HG02973 (cell line): Measurements from ENCODE around the gene ITLN1.
A peak's percentile ranks its signal among the peaks of the same experiment; 100 is the strongest.
"Not testable (repeated sequence)": the region's sequence is repeated elsewhere in the genome, so short reads cannot be mapped to it uniquely, and the experiment has no call there.

ENCODE experiments used
- ATAC-seq: cut with Tn5 transposase; IDR thresholded peaks from one replicate; pipeline ENCODE4 v1.9.1; 2021; ENCODE audit warnings: moderate library complexity; ENCODE audit not compliant: unreplicated experiment

Gene ITLN1

GRCh38 chr1:160883581-160884513 is 1.1 kb downstream of the ITLN1 start:
- ATAC-seq = no peak

GRCh38 chr1:160882582-160882981 is 2.4 kb downstream of the ITLN1 start:
- no peak for ATAC-seq

- not testable (repeated sequence) for ATAC-seq
Measured at GRCh38 chr1:160881264-160881663, 3.7 kb downstream of the ITLN1 start.

GRCh38 chr1:160880216-160880615 is 4.8 kb downstream of the ITLN1 start:
- ATAC-seq = no peak

- ATAC-seq = no peak
Measured at GRCh38 chr1:160879056-160879455, 5.9 kb downstream of the ITLN1 start.

GRCh38 chr1:160877221-160877620 is 7.8 kb downstream of the ITLN1 start:
- ATAC-seq = no peak

DNA sequence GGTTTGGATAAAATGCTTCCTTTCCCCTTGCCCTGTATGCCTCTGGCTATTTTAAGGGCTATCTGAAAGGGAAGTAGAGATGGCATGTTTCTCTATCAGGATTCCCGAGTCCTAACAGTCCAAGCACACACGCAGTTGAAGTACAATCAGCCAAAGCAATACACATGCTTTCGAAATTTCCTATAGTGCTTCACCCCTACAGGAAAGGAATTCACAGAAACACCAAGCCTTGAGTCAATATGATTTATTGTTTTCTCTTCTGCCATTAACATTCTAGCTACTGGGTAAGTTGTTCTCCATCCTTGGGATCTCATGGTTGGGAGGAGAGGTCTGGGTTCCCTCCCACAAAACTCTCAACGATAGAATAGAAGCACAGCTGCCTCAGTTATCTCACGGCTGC is 8.7 kb downstream of the ITLN1 start:
- ATAC-seq = no peak

GRCh38 chr1:160875591-160875990 is 9.4 kb downstream of the ITLN1 start:
- not testable (repeated sequence) for ATAC-seq

- no peak for ATAC-seq
Measured at GRCh38 chr1:160874935-160875334, 10.0 kb downstream of the ITLN1 start.

- no peak for ATAC-seq
Measured at GRCh38 chr1:160868141-160868540, 16.8 kb downstream of the ITLN1 start.

DNA sequence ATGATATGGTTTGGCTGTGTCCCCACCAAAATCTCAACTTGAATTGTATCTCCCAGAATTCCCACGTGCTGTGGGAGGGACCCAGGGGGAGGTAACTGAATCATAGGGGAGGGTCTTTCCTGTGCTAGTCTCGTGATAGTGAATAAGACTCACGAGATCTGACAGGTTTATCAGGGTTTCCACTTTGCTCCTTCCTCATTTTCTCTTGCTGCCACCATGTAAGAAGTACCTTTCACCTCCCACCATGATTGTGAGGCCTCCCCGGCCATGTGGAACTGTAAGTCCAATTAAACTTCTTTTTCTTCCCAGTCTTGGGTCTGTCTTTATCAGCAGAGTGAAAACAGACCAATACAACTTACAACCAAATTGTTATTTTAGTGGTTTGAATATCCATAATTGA is 17.3 kb downstream of the ITLN1 start:
- ATAC-seq = not testable (repeated sequence)

- no peak for ATAC-seq
Measured at GRCh38 chr1:160866695-160867260, 18.2 kb downstream of the ITLN1 start.

DNA sequence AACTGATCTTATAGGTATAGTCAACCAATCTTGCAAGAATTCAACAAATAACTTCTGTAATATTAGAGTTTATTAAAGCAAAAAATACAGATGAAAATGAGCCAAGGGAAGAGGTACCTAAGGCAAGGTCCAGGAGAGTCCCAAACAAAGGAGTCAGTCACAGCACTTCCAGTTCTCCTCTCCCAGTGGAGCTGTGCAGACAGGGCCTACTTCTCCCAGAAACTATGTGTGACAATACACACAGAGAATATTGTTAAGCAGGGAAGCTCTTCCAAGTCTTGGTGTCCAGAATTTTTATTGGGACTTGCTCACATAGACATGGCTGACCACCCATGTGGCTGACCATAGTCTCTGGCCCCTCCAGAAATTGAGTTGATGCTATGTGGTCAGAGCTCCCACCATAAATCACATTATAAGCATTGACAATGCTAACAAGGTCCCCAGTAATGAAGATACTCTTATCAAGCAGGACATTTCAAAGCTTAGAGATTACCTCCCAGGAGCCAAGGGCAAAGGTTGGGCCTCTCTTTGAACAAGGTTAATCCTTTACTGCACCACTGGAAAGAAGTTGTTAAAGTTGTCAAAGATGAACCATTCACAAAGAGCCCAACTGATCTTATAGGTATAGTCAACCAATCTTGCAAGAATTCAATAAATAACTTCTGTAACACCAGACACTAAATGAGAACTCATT is 18.8 kb downstream of the ITLN1 start:
- no peak for ATAC-seq

- ATAC-seq = no peak
Measured at GRCh38 chr1:160865337-160865736, 19.6 kb downstream of the ITLN1 start.

GRCh38 chr1:160864173-160864572 is 20.8 kb downstream of the ITLN1 start:
- ATAC-seq = no peak

DNA sequence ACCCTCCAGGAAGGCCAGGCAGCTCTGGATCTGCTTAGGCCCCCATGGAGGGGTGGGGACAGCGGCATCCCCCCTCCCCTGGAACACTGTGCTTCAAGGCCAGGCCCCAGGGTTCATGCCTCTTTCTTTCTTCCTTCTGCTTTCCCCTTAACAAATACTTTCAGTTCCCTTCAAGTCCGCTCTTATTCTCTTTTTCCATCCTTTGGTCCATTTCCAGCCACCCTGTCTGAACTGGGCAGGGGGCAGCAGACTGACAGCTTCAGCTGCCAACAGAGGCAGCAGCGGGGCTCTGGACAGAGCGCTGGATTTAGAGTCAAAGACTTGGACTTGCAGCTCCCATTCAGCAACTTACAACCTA is 21.2 kb downstream of the ITLN1 start:
- ATAC-seq = no peak

GRCh38 chr1:160863061-160863773 is 21.8 kb downstream of the ITLN1 start:
- no peak for ATAC-seq

- ATAC-seq = peak; percentile 66
Measured at GRCh38 chr1:160862203-160863060, 22.5 kb downstream of the ITLN1 start, which contains the start of gene CD244. TSS of gene CD244 (minus strand) at chr1:160862887. CDS start at chr1:160862677, 210 bp downstream.

DNA sequence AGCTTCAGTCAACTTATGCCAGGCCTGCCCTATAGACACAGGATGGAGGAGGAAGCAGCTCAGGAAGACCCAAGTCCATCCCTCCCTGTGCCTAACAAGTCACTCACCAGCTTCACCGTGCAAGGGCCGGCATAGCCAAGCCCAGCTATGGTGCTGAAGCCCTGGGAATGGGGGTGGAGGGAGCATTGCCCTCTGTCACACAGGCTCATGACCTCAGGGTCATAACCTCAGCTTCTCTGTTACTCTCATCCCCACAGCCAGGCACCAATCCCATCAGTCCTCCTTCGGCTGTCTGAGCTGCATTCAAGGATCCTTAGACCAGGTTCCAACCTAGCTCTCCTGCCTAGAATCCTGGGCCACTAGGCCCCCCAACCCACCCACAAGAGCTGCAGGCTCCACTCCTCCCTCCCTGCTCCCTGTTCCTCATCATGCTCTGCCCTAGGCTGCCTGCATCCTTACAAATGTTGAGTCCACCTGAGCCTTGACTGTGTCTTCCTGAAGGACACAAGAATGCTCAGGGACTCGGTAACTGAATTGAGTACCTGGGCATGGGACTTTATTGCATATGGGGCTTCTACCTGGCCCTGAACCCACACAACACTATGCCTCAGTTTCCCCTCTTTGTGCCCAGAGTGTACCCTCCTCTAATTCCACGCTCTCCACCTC is 24.0 kb downstream of the ITLN1 start:
- no peak for ATAC-seq

DNA sequence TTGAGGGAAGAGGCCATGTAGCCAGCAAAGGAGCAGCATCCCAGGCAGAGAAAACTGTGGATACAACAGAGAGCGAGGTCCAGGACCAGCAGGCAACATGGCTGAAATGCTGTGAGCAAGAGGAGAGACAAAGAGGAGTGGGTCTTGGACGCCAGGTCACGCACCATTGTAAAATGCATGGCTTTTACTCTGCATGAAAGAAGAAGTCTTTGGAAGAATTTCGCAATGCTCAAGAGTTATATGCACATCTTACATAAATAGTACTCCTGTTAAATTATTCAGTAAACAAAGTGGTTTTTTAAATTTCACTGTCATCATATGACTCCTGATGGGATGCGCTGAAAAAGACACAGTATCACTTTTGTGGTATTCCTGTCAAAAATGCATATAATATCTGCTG is 25.8 kb downstream of the ITLN1 start:
- no peak for ATAC-seq
